B cell (primary cell): ENCODE measurements around the gene RAD9B.

Source experiments
- CTCF ChIP-seq: fragments of 200-600 bp; IDR thresholded peaks from one replicate; pipeline ENCODE4 v1.8.0; 2022; ENCODE audit warnings: antibody characterized with exemption, mild to moderate bottlenecking
- EZH2 ChIP-seq: IDR thresholded peaks from 2 replicates; pipeline ENCODE4 v1.6.1; 2012; ENCODE audit warnings: borderline replicate concordance, low read depth, mild to moderate bottlenecking, moderate library complexity, low read length; ENCODE audit not compliant: insufficient read depth, poor library complexity, severe bottlenecking

GRCh38 chr12:110466791-110467190 is 35.3 kb upstream of the RAD9B start:
- TF ChIP-seq CTCF (no peak), EZH2 (no peak)
